ENCODE measurements around the gene PARN.
A peak's percentile ranks its signal among the peaks of the same experiment; 100 is the strongest.
"Not testable (repeated sequence)": the region's sequence is repeated elsewhere in the genome, so short reads cannot be mapped to it uniquely, and the experiment has no call there.

GRCh38 chr16:14630620-14631330 is 715 bp upstream of the PARN start:
- not testable (repeated sequence) for TF ChIP-seq ZNF555 (tag by site-specific recombination; conservative IDR thresholded peaks at IDR 0.05); REST (tag by site-specific recombination; IDR thresholded peaks at IDR 0.05); ZFP41 (tag by site-specific recombination; IDR thresholded peaks at IDR 0.05; ENCODE audit: borderline replicate concordance); SCRT2 (tag by site-specific recombination; IDR thresholded peaks at IDR 0.05); ZNF174 (tag by site-specific recombination; IDR thresholded peaks at IDR 0.05)
- TF ChIP-seq, protein P1, sequence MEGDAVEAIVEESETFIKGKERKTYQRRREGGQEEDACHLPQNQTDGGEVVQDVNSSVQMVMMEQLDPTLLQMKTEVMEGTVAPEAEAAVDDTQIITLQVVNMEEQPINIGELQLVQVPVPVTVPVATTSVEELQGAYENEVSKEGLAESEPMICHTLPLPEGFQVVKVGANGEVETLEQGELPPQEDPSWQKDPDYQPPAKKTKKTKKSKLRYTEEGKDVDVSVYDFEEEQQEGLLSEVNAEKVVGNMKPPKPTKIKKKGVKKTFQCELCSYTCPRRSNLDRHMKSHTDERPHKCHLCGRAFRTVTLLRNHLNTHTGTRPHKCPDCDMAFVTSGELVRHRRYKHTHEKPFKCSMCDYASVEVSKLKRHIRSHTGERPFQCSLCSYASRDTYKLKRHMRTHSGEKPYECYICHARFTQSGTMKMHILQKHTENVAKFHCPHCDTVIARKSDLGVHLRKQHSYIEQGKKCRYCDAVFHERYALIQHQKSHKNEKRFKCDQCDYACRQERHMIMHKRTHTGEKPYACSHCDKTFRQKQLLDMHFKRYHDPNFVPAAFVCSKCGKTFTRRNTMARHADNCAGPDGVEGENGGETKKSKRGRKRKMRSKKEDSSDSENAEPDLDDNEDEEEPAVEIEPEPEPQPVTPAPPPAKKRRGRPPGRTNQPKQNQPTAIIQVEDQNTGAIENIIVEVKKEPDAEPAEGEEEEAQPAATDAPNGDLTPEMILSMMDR (tag by site-specific recombination; IDR thresholded peaks at IDR 0.05), result not testable (repeated sequence)
- TF ChIP-seq ZNF121 (tag by site-specific recombination; IDR thresholded peaks at IDR 0.05), result peak; percentile 58; the same call in 1 of the 2 replicates
- TF ChIP-seq, protein P2, sequence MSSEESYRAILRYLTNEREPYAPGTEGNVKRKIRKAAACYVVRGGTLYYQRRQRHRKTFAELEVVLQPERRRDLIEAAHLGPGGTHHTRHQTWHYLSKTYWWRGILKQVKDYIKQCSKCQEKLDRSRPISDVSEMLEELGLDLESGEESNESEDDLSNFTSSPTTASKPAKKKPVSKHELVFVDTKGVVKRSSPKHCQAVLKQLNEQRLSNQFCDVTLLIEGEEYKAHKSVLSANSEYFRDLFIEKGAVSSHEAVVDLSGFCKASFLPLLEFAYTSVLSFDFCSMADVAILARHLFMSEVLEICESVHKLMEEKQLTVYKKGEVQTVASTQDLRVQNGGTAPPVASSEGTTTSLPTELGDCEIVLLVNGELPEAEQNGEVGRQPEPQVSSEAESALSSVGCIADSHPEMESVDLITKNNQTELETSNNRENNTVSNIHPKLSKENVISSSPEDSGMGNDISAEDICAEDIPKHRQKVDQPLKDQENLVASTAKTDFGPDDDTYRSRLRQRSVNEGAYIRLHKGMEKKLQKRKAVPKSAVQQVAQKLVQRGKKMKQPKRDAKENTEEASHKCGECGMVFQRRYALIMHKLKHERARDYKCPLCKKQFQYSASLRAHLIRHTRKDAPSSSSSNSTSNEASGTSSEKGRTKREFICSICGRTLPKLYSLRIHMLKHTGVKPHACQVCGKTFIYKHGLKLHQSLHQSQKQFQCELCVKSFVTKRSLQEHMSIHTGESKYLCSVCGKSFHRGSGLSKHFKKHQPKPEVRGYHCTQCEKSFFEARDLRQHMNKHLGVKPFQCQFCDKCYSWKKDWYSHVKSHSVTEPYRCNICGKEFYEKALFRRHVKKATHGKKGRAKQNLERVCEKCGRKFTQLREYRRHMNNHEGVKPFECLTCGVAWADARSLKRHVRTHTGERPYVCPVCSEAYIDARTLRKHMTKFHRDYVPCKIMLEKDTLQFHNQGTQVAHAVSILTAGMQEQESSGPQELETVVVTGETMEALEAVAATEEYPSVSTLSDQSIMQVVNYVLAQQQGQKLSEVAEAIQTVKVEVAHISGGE (tag by site-specific recombination; conservative IDR thresholded peaks at IDR 0.05; ENCODE audit: low read depth), result not testable (repeated sequence)

Data from HEK293 (cell line).